ENCODE data around the gene RPL28. TPM values are rescaled to one million over a fixed set of nuclear protein-coding genes. Genes with fewer than 3 reads are reported as not detected.
A peak's percentile ranks its signal among the peaks of the same experiment; 100 is the strongest.

Gene RPL28
- total RNA-seq, 1 donor from 2014 or later = 1,343 TPM

DNA sequence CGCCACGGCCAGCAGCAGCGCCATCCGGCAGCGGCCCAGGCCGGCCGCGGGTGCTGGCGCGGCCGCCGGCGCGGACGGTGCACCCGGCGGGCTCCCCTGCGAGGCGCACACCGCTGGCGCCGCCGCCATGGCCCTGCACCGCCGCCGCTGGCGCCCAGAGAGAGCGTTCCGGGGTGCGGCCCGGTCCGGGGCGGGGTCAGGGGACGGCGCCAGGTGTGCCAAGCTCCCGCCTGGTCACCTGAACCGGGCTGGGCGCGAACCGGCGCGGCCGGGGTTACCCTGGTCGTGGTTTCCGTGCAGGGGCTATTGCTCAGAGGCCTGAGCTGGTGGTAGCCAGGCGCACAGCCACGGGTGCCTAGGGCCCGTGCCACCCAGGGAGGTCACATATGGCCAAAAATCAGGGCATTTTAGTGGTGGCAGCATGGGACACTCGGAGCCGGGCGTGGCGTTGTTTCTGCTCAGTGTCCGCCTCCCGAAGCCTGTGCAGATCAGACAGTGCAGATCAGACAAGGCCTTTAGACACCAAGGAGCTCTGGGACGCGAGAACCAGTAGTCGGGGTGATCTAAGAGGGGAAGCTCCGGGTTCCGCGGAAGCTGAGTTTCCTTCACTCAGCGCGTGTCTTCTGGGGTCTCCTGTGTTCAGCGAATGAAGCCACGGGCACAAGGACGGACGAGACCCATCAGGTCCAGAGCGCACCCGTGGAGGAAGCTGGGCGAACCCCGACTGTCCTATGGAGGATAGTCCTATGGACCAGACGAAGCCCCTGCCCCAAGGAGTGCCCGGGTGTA, 1.4 kb upstream of the RPL28 start, which contains the start of gene TMEM238:
Gene TMEM238, minus strand, starts transcription at position 162 of the 789 bp plus-strand sequence. Its CDS starts 33 bp downstream, at position 129.
- Mint-ChIP-seq H3K27me3 (ENCODE audit: low read depth) (no peaks in the 10 kb centered on the region), H3K27ac (ENCODE audit: unreplicated experiment) (peak within 1 kb of the TSS; percentile 93), H3K36me3 (ENCODE audit: low read depth) (peaks cover 16% of the 10 kb centered on the region), H3K9me3 (ENCODE audit: low read depth) (no peaks in the 10 kb centered on the region), H3K4me3 (ENCODE audit: unreplicated experiment) (peak within 1 kb of the TSS; percentile 99), H3K4me1 (ENCODE audit: low read depth) (peaks cover 40% of the 10 kb centered on the region)
- TF ChIP-seq, protein P1, sequence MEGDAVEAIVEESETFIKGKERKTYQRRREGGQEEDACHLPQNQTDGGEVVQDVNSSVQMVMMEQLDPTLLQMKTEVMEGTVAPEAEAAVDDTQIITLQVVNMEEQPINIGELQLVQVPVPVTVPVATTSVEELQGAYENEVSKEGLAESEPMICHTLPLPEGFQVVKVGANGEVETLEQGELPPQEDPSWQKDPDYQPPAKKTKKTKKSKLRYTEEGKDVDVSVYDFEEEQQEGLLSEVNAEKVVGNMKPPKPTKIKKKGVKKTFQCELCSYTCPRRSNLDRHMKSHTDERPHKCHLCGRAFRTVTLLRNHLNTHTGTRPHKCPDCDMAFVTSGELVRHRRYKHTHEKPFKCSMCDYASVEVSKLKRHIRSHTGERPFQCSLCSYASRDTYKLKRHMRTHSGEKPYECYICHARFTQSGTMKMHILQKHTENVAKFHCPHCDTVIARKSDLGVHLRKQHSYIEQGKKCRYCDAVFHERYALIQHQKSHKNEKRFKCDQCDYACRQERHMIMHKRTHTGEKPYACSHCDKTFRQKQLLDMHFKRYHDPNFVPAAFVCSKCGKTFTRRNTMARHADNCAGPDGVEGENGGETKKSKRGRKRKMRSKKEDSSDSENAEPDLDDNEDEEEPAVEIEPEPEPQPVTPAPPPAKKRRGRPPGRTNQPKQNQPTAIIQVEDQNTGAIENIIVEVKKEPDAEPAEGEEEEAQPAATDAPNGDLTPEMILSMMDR (IDR thresholded peaks at IDR 0.05) = no peak
- no peak for DNase-seq (ENCODE audit: low spot score)

DNA sequence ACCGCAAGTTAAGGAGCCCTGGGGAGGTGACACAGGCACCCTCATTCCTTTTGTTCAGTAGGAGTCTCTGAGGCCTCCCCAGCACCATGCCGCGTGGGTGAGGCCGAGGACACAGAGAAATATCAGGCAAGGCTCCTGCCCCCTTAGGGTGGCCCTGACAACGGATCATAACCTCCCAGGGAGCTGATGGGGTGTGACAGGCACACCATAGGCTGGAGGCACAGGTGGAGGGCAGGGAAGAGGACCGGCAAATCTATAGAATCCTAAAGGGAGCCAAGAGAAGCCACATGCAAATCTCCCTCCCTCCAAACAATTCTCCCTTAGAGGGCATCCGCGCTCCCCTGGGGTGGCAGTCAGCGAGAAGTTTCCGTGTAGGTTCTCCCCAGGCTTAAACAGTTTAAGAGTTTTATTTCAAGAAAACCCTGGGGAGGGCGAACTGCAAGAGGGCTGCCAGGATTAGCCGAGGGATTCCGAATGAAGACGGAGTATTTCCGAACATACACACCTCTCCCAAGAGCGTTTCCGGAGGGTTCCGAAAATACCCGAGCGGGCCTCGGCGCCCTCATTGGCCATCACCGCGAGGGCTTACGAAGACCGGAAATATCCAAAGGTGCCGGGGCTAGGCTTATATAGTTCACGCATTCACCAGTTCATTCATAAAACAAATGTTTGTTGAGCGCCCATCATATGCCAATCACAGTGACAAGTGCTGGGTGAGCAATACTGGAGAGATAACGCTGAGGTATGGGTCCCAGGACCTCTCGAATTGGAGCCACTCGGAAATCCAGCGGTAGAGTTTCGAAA, 610 bp upstream of the RPL28 start:
- Mint-ChIP-seq H3K36me3 (ENCODE audit: low read depth) (peaks cover 21% of the 10 kb centered on the region), H3K27me3 (ENCODE audit: low read depth) (no peaks in the 10 kb centered on the region), H3K9me3 (ENCODE audit: low read depth) (no peaks in the 10 kb centered on the region), H3K4me3 (ENCODE audit: unreplicated experiment) (peak overlapping the region; percentile 99), H3K27ac (ENCODE audit: unreplicated experiment) (peak overlapping the region; percentile 93), H3K4me1 (ENCODE audit: low read depth) (peaks cover 47% of the 10 kb centered on the region)
- TF ChIP-seq, protein P1 (IDR thresholded peaks at IDR 0.05) = peak; percentile 18
- DNase-seq (ENCODE audit: low spot score) = no peak

DNA sequence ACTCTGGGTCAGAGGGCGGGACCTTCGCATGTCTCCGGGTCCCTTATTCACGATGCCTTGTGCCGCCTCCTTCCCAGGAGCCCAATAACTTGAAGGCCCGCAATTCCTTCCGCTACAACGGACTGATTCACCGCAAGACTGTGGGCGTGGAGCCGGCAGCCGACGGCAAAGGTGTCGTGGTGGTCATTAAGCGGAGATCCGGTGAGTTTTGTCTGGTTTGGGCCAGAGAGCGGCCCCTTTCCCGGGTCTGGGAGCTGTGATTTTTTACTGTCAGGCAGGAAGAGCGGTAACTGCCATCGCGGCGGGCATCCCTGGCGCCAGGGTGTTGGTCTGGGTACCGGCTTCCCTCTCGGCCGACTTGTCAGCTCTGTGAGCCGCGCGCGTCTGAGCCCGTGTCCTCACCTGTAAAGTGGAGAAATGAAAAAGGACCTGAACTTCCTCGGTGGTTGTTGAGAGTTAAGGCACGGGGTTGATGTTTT, 800 bp downstream of the RPL28 start:
- H3K36me3 Mint-ChIP-seq (ENCODE audit: low read depth) = peaks cover 21% of the 10 kb centered on the region
- H3K4me1 Mint-ChIP-seq (ENCODE audit: low read depth) = peaks cover 56% of the 10 kb centered on the region
- no peaks in the 10 kb centered on the region for H3K27me3 Mint-ChIP-seq (ENCODE audit: low read depth)
- DNase-seq (ENCODE audit: low spot score) = no peak
- H3K27ac Mint-ChIP-seq (ENCODE audit: unreplicated experiment) = peak overlapping the region; percentile 99
- TF ChIP-seq, protein P1 (IDR thresholded peaks at IDR 0.05) = peak; percentile 8
- H3K4me3 Mint-ChIP-seq (ENCODE audit: unreplicated experiment) = peak overlapping the region; percentile 99
- H3K9me3 Mint-ChIP-seq (ENCODE audit: low read depth) = no peaks in the 10 kb centered on the region

DNA sequence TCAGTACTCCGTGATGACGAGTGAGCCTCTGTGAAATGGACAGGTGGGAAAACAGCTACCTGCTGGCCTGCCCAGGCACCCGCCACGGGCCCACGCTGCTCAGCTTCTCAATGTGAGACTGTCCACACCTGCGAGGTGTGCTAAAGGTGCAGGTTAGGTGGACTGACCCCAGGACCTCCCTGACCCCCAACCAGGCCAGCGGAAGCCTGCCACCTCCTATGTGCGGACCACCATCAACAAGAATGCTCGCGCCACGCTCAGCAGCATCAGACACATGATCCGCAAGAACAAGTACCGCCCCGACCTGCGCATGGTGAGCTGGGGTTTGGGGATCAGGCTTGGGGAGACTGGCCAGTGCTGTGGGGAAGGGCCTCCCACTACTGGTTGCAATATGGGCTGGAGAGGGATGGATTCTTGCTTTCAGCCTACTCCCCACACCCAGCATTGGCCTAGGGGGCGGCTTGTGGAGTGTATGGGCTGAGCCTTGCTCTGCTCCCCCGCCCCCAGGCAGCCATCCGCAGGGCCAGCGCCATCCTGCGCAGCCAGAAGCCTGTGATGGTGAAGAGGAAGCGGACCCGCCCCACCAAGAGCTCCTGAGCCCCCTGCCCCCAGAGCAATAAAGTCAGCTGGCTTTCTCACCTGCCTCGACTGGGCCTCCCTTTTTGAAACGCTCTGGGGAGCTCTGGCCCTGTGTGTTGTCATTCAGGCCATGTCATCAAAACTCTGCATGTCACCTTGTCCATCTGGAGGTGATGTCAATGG, 2.2 kb downstream of the RPL28 start:
- no peak overlapping the region for H3K27ac Mint-ChIP-seq (ENCODE audit: unreplicated experiment)
- peak overlapping the region; percentile 99 for H3K4me3 Mint-ChIP-seq (ENCODE audit: unreplicated experiment)
- H3K36me3 Mint-ChIP-seq (ENCODE audit: low read depth) = peaks cover 21% of the 10 kb centered on the region
- H3K4me1 Mint-ChIP-seq (ENCODE audit: low read depth) = peaks cover 63% of the 10 kb centered on the region
- no peaks in the 10 kb centered on the region for H3K27me3 Mint-ChIP-seq (ENCODE audit: low read depth)
- no peaks in the 10 kb centered on the region for H3K9me3 Mint-ChIP-seq (ENCODE audit: low read depth)
- TF ChIP-seq, protein P1 (IDR thresholded peaks at IDR 0.05) = no peak
- DNase-seq (ENCODE audit: low spot score) = no peak
